Measurements from ENCODE around the gene CDHR3. TPM values are rescaled to one million over a fixed set of nuclear protein-coding genes. Genes with fewer than 3 reads are reported as not detected.
A peak's percentile ranks its signal among the peaks of the same experiment; 100 is the strongest.

The CDHR3 gene
- polyA plus RNA-seq, 3 donors = 0.16 TPM; not detected in 2

GRCh38 chr7:106067678-106068077, 104.6 kb downstream of the CDHR3 start:
- Histone ChIP-seq H4K20me1 (ENCODE audit: insufficient read depth, low read length) (no peaks in the 10 kb centered on the region), H3K9me3 (replicated peaks in 1 of 2; ENCODE audit: control insufficient read depth in 1 of 2, insufficient read depth in 1 of 2, low read length in 2 of 2) (no peaks in the 10 kb centered on the region), H3K36me3 (replicated peaks in 1 of 2; ENCODE audit: control insufficient read depth in 1 of 2, insufficient read depth in 2 of 2, low read length in 2 of 2) (no peaks in the 10 kb centered on the region), H2AFZ (ENCODE audit: insufficient read depth, low read depth, low read length, poor library complexity, severe bottlenecking) (no peak overlapping the region), H3K4me1 (ENCODE audit: control insufficient read depth in 1 of 2, insufficient read depth in 2 of 2, low read length in 2 of 2) (peaks cover 22 to 31% of the 10 kb centered on the region in 2 donors), H3K9ac (ENCODE audit: insufficient read depth, low read length, poor library complexity, severe bottlenecking) (no peak overlapping the region), H3K4me2 (replicated peaks; ENCODE audit: extremely low read depth, low read length, poor library complexity, severe bottlenecking) (no peak overlapping the region), H3K27ac (ENCODE audit: low read depth in 1 of 2, low read length in 2 of 2) (no peak overlapping the region), H3K27me3 (ENCODE audit: control insufficient read depth in 2 of 2, insufficient read depth in 2 of 2, low read length in 2 of 2) (no peaks in the 10 kb centered on the region), H3K4me3 (replicated peaks in 1 of 3; ENCODE audit: low read depth in 2 of 3, low read length in 3 of 3) (no peak overlapping the region), H3K79me2 (ENCODE audit: insufficient read depth, low read length) (no peaks in the 10 kb centered on the region)
- H3K4me3 Mint-ChIP-seq = no peak overlapping the region
- no peaks in the 10 kb centered on the region for H3K36me3 Mint-ChIP-seq
- H3K4me1 Mint-ChIP-seq = peaks cover 39% of the 10 kb centered on the region
- 100% methylated on average over 1 of the region's 3 CpGs for WGBS (ENCODE audit: insufficient coverage)
- peak overlapping the region in 1 of 7 donors; percentile 2 for H3K27ac Mint-ChIP-seq
- peaks cover 0 to 3% (median 3%) of the 10 kb centered on the region in 3 donors for H3K27me3 Mint-ChIP-seq (ENCODE audit: low read depth in 3 of 3)
- no peak for DNase-seq
- intact Hi-C loops (cut with micrococcal nuclease) = no loop called here
- H3K9me3 Mint-ChIP-seq = no peaks in the 10 kb centered on the region
- TF ChIP-seq CTCF (IDR thresholded peaks at IDR 0.05) = no peak

GRCh38 chr7:106068538-106068961, 105.5 kb downstream of the CDHR3 start:
- H3K27me3 Mint-ChIP-seq (ENCODE audit: low read depth in 3 of 3) = peaks cover 0 to 3% (median 0%) of the 10 kb centered on the region in 3 donors
- H3K27ac Mint-ChIP-seq = no peak overlapping the region
- Histone ChIP-seq H3K4me1 (ENCODE audit: control insufficient read depth in 1 of 2, insufficient read depth in 2 of 2, low read length in 2 of 2) (peaks cover 16 to 24% of the 10 kb centered on the region in 2 donors), H3K4me3 (replicated peaks in 1 of 3; ENCODE audit: low read depth in 2 of 3, low read length in 3 of 3) (no peak overlapping the region), H3K9ac (ENCODE audit: insufficient read depth, low read length, poor library complexity, severe bottlenecking) (no peak overlapping the region), H2AFZ (ENCODE audit: insufficient read depth, low read depth, low read length, poor library complexity, severe bottlenecking) (no peak overlapping the region), H3K27ac (ENCODE audit: low read depth in 1 of 2, low read length in 2 of 2) (no peak overlapping the region), H3K27me3 (ENCODE audit: control insufficient read depth in 2 of 2, insufficient read depth in 2 of 2, low read length in 2 of 2) (no peaks in the 10 kb centered on the region), H3K4me2 (replicated peaks; ENCODE audit: extremely low read depth, low read length, poor library complexity, severe bottlenecking) (no peak overlapping the region), H3K79me2 (ENCODE audit: insufficient read depth, low read length) (no peaks in the 10 kb centered on the region), H3K9me3 (replicated peaks in 1 of 2; ENCODE audit: control insufficient read depth in 1 of 2, insufficient read depth in 1 of 2, low read length in 2 of 2) (no peaks in the 10 kb centered on the region), H4K20me1 (ENCODE audit: insufficient read depth, low read length) (no peaks in the 10 kb centered on the region), H3K36me3 (replicated peaks in 1 of 2; ENCODE audit: control insufficient read depth in 1 of 2, insufficient read depth in 2 of 2, low read length in 2 of 2) (no peaks in the 10 kb centered on the region)
- H3K4me1 Mint-ChIP-seq = peaks cover 36% of the 10 kb centered on the region
- WGBS (ENCODE audit: insufficient coverage) = no CpG with 5 or more reads among the region's 4 CpGs
- TF ChIP-seq CTCF (IDR thresholded peaks at IDR 0.05) = no peak
- no peaks in the 10 kb centered on the region for H3K9me3 Mint-ChIP-seq
- no peak overlapping the region for H3K4me3 Mint-ChIP-seq
- DNase-seq = no peak
- intact Hi-C loops (cut with micrococcal nuclease) = no loop called here
- no peaks in the 10 kb centered on the region for H3K36me3 Mint-ChIP-seq

All from CD14-positive monocyte (primary cell).